Left lobe of liver (tissue), 2 donors: Measurements from ENCODE around the gene ADCY2. TPM values are rescaled to one million over a fixed set of nuclear protein-coding genes. Genes with fewer than 3 reads are reported as not detected.
"Not testable (repeated sequence)": the region's sequence is repeated elsewhere in the genome, so short reads cannot be mapped to it uniquely, and the experiment has no call there.

ENCODE experiments used
- ATAC-seq: fragments of 200-7000 bp; cut with Tn5 transposase; one replicate; pipeline ENCODE4 v1.9.1; 2020; ENCODE audit warnings: mild to moderate bottlenecking, moderate library complexity
- DNase-seq: peaks from one replicate; pipeline ENCODE4 v3.0.0-alpha.2; 2020; ENCODE audit warnings: low spot score
- total RNA-seq: library from RNA; stranded (reverse); gene quantifications from one replicate; pipeline ENCODE4 v1.2.1, GENCODE V29; 2021
- donor health status: DM: no; HTN: no; CAD: no; lungs with moderate emphysema.
- donor health status: DM: no; HTN: yes; CAD: no.

Gene ADCY2
- total RNA-seq, 1 donor from 2014 or later, result 0.35 TPM

DNA sequence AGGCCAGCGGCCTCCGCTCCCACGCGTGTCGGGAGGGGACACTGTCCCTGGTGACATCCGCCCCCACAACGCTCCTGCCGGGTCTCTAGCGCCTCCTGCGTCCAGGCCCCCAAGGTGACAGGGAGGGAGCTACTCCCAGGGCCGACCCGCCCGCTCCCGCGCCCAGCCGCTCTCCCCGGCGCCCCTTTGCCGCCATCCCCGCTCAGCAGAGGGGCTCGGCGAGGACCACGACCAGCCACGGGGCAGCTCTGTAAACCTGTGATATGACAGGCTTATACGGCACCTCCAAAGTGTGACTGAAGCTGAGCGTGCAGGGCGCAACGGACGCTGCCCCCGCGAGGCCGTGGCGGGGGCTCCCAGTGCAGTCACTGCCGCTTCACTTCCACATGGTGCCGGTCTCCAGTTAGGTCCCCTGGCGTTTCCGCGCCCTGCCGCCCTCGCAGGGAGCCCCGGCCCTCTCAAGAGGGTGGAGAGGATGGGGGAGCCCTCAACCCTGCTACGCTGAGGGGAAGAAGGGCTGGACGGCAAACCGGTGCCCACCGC is 978 bp upstream of the ADCY2 start:
- DNase-seq (no peak), ATAC-seq (no peak)

DNA sequence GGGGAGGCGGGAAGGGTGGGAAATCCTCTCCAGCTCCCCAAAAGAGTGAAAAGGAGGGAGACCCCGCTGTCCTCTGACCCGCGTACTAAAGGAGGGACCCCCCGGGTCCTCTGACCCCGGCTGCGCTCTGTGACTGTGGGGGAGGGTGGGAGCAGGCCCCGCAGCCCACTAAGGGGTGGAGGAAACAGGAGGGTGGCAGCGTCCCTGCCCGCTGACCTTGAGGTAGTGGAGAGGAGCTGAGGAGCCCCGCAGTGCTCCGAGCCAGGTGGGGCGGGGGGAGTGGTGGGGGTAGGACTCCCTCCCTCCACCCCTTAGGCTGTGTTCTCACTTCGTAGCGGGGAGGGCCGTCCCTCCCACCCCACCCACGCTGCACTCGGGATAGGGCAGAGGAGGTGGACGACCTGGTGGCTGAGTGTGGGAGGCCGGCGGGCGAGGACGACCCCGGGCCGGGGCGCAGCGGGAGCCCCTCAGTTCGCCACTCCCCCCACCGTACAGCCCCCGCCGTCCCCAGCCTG is 449 bp upstream of the ADCY2 start:
- DNase-seq, result no peak
- no peak for ATAC-seq

DNA sequence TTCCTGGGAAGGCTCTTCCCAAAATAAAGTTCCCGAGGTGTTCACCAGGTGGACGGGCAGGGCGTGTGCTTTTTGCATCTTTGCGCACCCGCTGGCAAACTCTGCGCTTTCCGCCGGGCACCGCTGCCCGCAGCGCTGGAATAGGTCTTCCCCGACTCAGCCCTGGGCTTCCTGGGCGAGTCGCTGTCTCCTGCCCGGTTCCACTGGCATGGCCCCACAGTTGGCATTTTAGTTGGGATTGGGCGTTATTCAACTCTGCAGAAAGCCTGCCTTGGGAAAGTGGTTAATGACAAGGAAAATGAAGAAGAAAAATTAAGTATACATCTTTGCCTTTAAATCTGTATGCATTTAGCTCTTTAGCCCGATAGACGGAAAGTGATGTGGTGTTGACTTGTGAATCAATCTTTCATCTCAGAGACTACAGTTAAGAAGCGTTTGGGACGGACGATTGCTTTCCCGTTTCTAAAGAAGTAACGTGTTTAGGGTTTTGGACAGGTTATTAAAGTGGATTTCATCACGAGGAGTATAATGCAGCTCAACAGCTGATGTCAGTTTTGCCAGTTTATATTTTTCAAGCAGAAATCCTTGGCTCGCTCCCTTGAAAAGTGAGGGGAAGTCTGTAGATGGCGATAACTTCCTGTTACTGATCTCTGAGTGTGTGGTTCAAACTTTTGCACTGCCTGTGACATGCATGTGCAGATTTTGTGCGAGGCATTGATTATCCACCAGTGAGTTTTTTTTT is 946 bp downstream of the ADCY2 start:
- DNase-seq, result no peak

DNA sequence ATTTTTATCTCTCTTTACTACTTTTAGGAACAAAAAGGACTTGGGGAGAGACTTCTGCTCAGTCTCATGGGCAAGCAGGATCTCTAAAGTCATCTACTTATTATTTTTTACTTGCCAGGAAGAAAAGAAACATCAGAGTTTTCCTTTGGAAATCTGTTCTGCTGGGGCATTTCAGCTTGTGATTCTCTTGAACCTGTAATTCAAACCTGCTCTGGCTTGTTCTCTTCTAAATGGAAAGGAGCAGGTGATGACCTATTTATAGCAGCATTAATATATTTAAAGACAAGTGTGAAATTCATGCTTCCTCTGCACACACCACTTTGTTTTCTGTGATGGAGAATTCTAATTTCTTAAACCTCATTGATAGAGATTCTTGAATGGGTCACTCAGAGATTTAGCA is 2.0 kb downstream of the ADCY2 start:
- ATAC-seq (no peak), DNase-seq (no peak)

More for the DNA sequence above, 946 bp downstream of the ADCY2 start:
- no peak for ATAC-seq

DNA sequence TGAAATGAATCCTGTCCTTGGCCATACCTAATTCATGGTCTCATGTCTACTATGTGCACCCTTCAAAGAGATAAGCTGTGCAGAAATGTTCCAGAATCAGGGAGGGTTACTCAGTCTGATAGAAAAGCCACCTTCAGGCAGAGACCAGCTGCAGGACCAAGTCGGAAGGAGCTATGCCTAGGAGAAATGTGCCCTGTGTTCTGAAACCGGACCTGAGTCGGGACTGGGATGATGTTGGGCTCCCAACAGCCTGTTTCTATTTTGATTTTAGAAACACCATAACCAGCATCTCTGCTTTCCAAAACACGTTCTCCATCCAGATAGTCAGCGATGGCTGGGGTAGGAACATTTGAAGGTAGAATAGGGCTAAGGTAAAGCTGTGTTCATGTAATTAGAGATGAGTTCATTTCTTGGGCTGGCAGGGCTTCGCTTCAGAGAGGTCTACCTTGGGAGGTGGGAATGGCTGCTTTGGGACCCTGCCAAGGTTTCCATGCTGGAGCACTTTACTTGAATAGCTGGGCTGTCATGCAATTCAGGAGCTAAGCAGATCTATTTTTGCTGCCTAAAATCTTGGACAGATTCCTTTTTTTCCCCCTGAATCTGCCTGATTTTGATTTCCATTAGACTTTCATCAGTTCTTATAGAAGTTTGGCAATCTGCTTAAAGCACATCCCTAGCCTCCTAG is 2.8 kb downstream of the ADCY2 start:
- no peak for ATAC-seq
- DNase-seq, result no peak

DNA sequence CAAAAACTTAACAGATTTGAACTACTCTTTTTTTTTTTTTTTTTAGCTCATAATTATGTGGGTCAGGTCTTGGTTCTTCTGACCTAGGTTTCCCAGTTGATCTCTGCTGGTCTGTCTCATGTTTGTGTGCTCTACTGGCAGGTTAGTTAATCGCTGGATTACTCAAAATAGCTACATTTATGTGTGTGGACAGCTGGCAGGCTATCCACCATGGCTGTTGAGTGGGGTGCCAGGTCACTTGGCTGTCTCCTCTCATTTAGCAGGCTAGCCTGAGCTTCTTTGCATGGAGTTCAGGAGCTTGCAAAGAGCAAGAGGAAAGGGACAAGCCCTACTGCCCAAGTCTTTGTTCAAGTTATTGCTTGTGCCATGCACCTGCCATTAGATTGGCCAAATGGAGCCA is 9.3 kb downstream of the ADCY2 start:
- ATAC-seq (no peak), DNase-seq (no peak)

DNA sequence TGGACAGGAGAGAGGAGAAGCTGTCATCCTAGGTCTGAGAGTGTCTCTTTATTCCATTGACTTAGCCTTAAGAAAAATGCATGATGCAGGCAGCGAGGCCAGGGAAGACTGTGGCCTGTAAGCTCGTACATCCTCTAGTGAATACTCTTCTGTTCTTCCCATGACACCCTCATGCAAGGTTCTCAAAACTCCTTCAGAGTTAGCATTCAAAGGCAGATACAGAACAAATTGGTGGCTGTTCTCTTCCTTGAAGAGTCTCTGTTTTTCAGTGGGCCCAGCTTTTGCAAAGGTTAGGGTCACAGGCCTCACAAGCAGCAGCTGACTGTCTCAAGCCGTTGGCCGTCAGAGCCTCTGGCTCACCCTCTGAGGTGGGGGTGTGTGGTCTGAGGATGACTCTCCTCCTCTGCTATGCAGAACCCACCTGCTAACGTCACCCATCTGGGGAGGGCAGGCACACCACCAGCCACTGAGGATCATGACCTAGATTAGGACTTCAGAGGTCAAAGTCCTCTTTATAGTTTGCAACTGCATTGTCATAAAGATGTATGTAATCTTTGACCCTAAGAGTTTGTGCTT is 15.1 kb downstream of the ADCY2 start:
- DNase-seq, result no peak
- no peak for ATAC-seq

DNA sequence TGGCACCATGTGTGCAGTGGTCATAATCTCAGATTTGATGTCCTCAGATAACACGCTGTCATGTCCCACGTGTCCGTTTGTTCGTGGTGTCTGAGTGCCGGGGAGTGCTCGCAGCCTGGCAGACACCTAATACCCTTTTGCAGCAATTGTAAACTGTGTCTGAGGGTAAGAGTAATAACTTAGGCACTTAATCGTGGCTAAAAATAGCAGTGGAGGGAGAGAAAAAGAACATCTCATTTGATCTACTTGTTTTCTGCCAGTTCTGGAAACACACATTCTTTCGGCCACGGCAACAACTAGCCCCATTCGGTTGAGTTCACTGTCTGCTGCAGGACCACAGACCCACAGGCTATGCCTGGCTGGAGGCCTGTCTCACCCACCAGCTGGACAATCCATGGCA is 16.5 kb downstream of the ADCY2 start:
- DNase-seq (no peak), ATAC-seq (no peak)

DNA sequence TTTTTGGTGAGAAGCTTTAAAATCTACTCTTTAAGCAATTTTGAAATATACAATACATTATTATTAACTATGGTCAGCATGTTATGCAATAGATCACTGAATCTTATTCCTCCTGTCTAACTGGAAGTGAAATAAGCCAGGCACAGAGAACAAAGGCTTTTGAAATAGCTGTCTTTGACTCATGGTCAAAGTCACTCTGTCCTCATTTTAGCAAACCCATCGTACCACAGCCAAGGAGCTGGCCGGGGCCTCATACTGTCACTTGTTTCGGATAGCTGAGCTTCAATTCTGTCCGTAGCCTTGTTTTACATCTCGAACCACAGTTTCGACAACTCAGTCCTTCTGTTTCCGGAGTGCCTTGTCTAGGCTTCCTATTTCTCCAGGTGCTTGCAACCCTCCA is 19.2 kb downstream of the ADCY2 start:
- ATAC-seq (no peak), DNase-seq (no peak)

DNA sequence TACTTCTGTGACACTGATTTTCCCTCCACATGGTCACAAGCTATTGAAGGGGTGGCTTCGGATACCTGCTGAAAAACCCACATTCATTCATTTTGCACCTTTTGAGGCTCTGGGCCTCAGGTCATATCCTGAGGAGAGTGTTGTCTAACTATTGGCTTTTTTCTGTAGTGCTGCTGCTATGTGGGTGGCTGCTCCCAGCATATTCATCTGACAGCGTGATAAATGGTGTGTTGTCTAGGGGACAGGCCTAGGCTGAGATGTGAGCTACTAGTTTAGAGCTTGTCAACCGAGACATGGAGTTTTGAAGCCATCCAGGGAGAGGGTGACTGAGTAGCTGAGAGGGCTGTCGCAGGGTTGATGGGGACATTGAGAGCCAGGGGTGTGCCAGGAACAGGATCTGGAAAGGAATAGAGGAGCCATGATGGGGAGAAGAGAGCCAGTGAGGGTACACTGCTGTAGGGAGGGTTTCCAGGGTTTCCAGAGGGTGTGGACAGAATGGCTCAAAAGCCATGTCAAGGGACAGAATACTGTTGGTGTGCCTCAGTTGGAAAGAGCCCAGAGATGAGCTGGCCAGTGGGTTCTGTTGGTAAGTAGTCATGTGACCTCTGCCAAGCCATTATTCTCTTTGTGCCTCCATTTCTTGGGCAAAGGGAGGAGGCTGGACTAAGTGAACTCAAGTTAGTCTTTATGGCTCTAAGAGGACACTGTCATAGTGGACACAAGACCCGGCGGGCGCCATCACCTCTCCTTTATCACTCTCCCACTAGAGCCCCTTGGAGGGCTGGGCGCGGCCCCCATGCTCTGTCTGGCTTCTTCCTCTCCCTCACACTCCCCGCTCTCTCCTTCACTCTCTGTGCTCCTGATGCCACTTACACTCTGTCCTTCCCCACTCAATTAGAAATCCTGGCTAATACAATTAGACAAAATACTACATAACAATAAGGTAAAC is 19.9 kb downstream of the ADCY2 start:
- no peak for DNase-seq
- no peak for ATAC-seq

DNA sequence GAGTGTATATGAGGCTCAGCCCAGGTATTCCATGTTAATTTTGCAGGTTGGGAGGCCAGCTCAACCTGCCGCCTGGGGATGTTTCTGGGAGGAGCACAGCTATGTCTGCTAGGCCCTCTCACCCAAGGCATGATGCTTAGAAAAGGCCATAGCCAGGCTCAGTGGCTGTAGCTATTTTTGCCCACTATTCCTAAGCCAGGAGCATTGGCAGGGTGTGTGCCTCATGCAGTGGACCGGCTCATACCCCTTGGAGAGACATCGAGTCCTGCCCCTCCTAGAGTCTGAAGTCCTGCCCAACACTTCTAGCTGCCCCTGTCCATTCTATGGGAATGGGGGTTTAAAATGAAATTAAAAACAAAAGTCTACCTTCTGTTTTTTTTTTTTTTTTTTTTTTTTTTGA is 22.3 kb downstream of the ADCY2 start:
- no peak for ATAC-seq
- no peak for DNase-seq

DNA sequence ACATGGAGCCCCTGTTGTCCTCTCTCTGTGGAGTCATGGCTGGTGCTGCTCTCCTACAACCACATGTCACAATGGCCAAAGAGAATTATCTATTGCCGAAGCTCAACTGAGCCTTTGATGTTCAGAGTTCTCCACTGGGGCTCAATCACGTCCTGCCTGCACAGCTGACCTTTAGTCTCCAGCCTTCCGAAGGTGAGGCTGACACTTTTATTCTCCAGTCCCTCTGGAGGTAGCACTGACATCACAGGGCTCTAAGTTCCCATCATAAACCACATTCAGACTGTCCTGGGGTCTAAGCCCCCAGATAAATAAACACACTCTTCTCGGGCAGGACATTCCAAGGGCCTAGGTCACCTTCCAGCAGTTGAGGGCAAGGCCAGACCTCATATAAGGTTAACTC is 23.4 kb downstream of the ADCY2 start:
- ATAC-seq (no peak), DNase-seq (no peak)

DNA sequence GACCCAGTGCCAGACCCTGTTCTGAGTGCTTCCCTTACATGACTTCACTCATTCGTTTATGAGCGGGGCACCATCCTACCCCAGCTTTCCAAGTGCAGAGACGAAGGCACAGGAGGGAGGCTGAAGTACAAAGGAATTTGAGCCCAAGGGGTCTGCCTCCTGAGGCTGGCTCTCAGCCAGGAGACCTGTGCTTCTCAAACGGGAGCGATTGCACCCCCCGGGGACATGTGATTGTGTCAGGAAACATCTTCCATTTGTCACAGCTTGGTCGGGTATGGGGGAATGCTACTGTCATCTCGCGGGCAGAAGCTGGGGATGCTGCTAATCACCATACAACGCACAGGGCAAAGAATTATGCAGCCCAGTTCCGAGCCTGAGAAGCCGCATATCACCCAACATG is 23.9 kb downstream of the ADCY2 start:
- no peak for DNase-seq
- no peak for ATAC-seq

DNA sequence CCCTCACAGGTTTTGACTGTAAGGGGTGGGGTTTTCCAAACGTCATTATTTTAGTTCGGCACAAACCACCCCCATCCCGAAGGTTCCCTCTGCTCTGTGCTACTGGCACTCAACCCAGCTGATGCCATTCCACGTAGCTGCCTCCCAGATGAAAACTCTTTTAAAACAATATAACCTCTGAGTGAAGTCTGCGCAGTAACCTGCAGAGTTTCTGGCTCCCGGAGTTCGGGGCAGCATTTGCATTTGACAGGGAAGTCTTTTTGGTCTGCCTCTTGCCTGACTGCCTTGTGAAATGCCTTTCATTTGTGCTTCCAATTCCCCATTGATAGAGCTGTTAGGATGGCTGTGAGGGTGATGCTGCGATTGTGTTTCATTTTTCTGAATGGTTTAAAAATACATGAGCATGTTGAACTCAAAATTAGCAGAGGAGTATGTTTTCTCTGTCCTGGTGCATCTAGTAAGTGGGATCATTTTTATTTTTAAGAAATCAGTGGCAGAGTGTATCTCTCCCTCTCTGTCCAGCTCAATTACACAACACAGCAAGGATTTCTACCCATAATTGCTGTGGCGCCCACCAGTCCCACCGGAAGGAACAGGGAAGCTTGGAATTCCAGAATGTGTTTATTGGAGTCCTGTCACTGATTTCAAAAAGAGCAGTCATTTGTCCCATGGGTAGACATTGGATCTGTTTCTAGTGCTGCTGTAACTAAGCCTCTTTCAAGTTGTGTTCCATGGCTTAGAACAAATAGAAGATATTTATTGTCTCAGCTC is 24.8 kb downstream of the ADCY2 start:
- DNase-seq (no peak), ATAC-seq (no peak)

DNA sequence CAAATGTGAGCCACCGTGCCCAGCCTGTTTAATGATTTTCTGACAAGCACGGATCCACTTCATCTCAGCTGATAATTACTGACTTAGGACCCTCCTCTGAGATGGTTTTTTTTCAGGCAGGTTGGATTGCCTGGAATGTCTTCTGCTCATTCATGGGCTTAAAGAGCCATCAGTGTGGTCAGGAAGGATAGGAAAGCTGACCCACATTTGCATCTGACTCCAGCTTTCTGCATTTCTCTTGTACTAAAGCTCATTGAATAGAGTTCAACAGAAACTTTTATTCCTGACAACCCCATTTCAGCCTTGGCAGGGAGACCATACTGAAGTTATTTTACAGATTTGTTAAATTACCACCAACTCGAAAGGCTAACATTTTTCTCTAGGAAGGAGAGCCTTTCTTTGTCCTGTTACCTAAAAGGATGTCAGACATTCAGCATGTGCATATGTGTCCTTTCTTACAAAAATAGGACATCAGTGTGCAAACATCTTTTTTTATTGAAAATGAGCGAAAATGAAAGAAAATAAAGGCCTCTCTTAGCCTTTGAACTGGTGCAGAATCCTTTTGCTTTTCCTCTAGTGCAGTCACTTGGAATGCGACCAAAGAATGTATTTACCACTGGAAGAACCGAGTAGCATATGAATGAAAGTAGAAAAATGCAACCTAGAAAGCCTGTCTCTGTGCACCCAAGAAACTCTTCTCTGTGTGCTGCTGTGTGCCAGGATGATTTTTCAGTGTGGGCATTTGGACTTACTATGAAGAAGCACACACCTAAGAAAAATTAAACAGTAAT is 26.6 kb downstream of the ADCY2 start:
- no peak for DNase-seq
- ATAC-seq, result no peak

DNA sequence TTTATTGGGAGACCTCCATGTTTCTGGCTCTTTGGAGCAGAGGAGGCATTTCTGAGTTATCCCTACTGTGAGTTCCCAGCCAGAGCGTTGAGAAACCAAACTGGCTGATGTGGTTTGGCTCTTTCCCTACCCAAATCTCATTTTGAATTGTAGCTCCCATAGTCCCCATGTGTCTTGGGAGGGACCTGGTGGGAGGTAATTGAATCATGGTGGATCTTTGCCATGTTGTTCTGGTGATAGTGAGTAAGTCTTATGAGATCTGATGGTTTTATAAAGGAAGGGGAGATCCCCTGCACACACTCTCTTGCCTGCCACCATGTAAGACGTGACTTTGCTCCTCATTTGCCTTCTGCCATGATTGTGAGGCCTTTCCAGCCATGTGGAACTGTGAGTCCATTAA is 27.3 kb downstream of the ADCY2 start:
- ATAC-seq, result not testable (repeated sequence)

DNA sequence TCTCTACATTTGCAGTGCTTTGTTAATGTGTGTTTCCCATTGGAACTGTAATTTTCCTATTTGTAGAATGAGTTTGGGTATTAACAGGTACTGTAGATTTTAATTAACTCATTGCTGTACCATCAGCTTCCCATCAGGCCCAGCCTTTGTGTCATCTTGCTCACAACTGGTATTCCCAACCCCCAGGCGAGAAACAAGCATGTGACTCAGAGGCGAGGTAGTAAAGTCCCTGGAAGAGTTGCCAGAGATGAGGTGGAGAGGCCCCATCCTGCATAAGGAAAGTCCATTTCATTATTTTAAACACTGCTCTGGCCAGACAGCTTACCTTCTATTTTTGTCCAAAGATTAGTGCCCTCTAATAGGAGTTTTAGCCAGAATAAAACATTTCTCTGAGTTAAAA is 29.9 kb downstream of the ADCY2 start:
- DNase-seq (no peak), ATAC-seq (no peak)

More for the DNA sequence above, 27.3 kb downstream of the ADCY2 start:
- DNase-seq, result not testable (repeated sequence)

DNA sequence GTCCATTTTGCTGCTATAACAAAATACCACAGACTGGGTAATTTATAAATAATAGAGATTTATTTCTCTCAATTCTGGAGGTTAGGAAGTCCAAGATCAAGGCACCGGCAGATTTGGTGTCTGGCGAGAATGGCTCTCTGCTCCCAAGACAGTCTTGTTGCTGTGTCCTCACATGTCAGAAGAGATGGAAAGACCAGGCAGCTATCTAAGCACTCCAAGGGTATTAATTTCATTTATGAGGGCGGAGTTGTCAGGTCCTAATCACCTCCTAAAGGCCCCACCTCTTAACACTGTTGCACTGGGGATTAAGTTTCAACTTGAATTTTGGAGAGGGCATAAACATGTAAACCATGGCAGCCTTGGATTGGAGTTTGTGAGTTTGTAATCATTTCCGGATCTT is 30.3 kb downstream of the ADCY2 start:
- ATAC-seq, result no peak
- DNase-seq, result no peak

DNA sequence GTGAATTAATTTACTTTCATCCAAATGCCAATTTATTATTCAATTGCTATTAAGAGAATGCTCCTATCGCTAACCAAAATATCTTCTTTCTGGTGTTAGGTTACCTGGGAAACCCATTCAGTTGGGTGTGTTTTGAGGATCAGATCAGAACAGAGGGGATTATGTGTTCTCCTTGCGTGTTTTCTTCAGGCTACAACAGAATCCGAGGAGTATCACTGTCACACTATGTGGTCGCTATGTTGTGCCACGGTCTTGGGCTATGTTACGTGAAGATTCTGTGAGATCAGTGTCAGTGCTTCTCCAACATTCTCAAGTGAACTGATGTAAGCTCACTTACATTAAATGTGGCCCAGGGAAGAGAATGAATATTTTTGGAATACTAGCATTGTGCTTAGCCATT is 39.0 kb downstream of the ADCY2 start:
- no peak for ATAC-seq
- DNase-seq, result no peak
